C4-2B (cell line): ENCODE results near the gene DTD1.
"Not testable (repeated sequence)": the region's sequence is repeated elsewhere in the genome, so short reads cannot be mapped to it uniquely, and the experiment has no call there.

ENCODE experiments used
- H3K27ac ChIP-seq: fragments of 450-650 bp; 2 replicates; pipeline ENCODE4 v1.5.1; 2017
- ZFX ChIP-seq: fragments of 450-650 bp; IDR thresholded peaks from 2 replicates; pipeline ENCODE4 v1.6.1; 2017
- TF ChIP-seq, protein P1 (sequence below): fragments of 450-650 bp; conservative IDR thresholded peaks from 2 replicates; pipeline ENCODE4 v1.5.1; 2017; ENCODE audit warnings: mild to moderate bottlenecking

The DTD1 gene

DNA sequence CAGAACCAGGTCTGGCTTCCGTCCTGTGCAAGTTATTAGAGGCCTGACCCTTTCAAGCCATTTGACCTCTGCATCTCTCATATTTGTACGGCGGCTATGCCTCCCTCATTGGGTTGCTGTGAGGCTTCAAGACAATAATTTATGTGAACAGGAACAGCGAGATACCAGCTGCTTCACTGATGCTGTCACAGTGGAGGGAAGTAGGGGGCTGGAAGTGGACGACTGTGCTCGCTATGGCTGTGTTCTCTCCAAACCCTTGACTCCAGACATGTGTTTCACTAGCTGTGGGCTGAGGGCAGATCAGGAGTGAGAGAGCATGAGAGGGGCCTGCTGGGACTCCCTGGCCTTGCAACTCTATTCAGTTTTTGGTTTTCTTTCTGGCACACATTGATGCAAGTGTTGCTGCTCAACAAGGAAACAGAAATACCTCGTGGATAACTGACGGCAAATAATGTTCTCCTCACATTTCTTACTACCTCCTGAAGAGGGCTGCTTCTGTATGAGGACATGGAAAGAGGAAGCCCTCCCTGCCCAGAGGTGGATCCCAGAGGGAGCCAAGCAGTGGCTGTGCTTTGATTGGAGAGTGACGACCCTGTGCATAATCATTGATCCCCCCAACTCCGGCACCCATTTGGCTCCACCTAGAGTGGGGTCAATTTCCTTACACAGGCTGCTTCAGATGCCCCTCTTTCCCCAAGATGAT, 191.0 kb downstream of the DTD1 start:
- TF ChIP-seq, protein P1, sequence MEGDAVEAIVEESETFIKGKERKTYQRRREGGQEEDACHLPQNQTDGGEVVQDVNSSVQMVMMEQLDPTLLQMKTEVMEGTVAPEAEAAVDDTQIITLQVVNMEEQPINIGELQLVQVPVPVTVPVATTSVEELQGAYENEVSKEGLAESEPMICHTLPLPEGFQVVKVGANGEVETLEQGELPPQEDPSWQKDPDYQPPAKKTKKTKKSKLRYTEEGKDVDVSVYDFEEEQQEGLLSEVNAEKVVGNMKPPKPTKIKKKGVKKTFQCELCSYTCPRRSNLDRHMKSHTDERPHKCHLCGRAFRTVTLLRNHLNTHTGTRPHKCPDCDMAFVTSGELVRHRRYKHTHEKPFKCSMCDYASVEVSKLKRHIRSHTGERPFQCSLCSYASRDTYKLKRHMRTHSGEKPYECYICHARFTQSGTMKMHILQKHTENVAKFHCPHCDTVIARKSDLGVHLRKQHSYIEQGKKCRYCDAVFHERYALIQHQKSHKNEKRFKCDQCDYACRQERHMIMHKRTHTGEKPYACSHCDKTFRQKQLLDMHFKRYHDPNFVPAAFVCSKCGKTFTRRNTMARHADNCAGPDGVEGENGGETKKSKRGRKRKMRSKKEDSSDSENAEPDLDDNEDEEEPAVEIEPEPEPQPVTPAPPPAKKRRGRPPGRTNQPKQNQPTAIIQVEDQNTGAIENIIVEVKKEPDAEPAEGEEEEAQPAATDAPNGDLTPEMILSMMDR: no peak
- TF ChIP-seq ZFX: no peak
- H3K27ac ChIP-seq: no peak overlapping the region

DNA sequence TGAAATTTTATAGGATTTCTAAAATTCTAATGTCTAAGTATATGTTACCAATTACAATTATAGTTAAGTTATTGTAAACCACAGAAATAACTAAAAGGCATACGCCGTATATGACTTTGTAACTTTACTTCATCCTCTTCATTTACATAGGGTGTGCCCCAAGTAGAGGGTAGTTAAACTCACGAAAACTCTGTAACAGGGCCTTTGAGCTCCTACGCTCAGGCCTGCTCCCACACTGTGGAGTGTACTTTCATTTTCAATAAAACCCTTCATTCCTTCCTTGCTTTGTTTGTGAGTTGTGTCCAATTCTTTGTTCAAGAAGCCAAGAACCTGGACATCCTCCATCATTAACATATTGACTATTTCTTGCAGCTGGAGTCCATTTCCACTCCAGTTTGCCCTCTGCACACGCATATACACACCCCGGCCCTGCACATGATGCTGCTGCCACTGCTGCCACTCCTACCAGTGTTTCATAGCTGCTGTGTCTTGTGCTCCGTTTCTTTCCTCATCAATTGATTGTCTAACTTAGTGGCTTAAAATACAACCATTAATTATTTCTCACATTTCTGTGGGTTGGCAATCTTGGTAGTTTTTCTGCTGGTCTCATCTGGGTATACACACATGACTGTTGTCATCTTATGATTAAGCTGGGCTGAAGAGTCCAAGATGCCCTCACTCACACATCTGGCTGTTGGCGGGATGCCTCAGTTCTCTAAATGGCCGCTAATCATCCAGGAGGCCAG, 192.7 kb downstream of the DTD1 start:
- H3K27ac ChIP-seq: no peak overlapping the region
- TF ChIP-seq, protein P1: no peak
- no peak for TF ChIP-seq ZFX

DNA sequence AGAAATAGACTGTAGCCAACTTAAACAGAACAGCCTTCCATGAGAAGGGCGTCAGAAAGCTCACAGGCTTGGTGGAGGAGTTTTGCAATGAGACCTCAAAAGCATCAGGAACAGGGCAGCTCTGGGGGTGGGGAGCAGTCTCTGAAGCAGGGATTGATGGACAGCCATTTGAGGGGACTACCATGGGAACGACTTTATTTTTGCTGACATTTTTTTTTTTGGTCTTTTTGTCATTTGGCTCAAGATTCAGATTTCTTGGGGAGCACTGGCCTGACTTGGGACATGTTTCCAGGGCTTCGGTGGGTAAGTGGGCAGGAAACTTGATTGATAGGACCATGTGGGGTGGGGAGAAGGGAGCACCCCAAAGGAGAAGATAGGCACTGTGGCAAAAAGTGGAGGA, 193.7 kb downstream of the DTD1 start:
- TF ChIP-seq, protein P1: no peak
- TF ChIP-seq ZFX: no peak
- no peak overlapping the region for H3K27ac ChIP-seq

DNA sequence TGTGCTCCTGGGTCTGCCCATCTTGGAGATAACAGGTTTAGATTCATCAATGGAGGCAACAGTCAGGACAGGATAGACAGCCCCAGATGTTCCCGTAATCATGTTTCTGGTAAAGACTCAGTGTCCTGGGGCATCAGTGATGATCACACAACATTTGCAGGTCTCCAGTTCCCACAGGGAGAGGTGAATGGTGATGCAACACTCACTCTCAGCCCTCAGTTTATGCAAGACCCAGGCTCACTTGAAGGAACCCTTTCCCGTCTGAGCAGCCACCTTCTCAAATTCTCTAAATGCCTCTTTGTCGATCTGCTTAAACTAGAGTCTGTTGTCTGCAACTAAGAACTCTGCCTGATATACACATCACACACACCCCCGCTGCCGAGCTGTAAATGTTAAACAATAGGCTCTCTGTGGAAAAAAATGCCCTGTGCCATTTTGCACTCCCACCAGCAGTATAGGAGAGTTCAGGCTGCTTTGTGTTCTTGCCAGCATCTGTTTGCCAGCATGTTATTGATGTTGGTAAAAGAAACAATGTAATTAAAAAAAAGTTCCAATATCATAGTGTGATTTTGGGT, 195.6 kb downstream of the DTD1 start:
- no peak overlapping the region for H3K27ac ChIP-seq
- TF ChIP-seq ZFX: no peak
- TF ChIP-seq, protein P1: no peak

DNA sequence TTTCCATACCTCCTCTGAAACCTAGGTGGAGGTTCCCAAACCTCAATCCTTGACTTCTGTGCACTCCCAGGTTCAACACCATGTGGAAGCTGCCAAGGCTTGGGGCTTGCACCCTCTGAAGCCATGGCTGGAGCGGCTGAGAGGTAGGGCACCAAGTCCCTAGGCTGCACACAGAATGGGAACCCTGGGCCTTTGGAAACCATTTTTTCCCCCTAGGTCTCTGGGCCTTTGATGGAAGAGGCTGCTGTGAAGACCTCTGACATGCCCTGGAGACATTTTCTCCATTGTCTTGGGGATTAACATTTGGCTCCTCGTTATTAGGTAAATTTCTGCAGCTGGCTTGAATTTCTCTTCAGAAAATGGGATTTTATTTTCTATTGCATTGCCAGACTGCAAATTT, 199.2 kb downstream of the DTD1 start:
- not testable (repeated sequence) for H3K27ac ChIP-seq

DNA sequence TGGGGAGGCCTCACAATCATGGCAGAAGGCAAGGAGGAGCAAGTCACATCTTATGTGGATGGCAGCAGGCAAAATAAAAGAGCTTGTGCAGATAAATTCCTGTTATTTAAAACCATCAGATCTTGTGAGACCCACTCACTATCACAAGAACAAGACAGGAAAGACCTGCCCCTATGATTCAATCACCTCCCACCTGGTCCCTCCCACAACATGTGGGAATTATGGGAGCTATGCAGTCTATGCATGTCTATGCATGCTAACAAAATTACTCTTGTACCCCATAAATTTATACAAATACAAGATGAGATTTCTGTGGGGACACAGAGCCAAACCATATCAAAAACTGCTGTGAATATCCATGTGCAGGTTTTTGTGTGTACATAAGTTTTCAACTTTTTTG, 200.2 kb downstream of the DTD1 start:
- H3K27ac ChIP-seq: no peak overlapping the region
- TF ChIP-seq, protein P1: no peak
- no peak for TF ChIP-seq ZFX

DNA sequence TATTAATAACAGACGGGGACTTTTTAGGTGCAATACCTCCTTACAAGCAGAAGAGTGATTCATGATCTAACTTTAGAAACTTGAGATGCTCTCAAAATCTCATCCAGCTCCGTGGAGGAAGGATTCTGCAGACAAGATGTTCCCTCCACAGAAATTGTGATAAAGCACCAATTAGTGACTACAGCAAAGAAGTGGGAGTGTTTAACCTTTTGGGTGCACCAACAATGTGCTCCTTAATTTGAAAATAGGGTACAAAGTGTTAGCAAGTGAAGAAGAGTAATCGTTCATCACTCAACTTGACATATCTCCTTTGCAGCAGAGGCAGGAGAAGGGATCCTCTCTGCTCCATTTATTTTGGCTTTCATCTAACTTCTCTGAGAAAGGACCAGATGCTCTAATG, 202.9 kb downstream of the DTD1 start:
- TF ChIP-seq ZFX: no peak
- TF ChIP-seq, protein P1: no peak

More for the DNA sequence above, 202.9 kb downstream of the DTD1 start:
- H3K27ac ChIP-seq: no peak overlapping the region
